ENCODE measurements around the gene TOP3B. TPM values are rescaled to one million over a fixed set of nuclear protein-coding genes. Genes with fewer than 3 reads are reported as not detected.

TOP3B gene
- total RNA-seq, 4 donors from 2014 or later, result 24.7 to 39.3 (median 29.3) TPM

- no peak for DNase-seq
- Histone ChIP-seq H3K27ac (peak overlapping the region in 1 of 3 donors; percentile 74), H3K36me3 (peaks cover 8 to 9% of the 10 kb centered on the region in 2 donors), H3K4me3 (replicated peaks in 1 of 3) (no peak overlapping the region), H3K9me3 (no peaks in the 10 kb centered on the region), H3K4me1 (peaks cover 10 to 61% of the 10 kb centered on the region in 2 donors), H3K27me3 (no peaks in the 10 kb centered on the region)
- TF ChIP-seq CTCF (IDR thresholded peaks at IDR 0.05), result no peak
- no peak for TF ChIP-seq POLR2A (IDR thresholded peaks at IDR 0.05)
- WGBS, 2 donors, result 76 to 82% methylated on average over 7 to 8 of the region's 8 CpGs
- intact Hi-C loops (cut with DNase I), result no loop called here
These were observed 34.2 kb downstream of the TOP3B start for GRCh38 chr22:21948390-21948789.

DNA sequence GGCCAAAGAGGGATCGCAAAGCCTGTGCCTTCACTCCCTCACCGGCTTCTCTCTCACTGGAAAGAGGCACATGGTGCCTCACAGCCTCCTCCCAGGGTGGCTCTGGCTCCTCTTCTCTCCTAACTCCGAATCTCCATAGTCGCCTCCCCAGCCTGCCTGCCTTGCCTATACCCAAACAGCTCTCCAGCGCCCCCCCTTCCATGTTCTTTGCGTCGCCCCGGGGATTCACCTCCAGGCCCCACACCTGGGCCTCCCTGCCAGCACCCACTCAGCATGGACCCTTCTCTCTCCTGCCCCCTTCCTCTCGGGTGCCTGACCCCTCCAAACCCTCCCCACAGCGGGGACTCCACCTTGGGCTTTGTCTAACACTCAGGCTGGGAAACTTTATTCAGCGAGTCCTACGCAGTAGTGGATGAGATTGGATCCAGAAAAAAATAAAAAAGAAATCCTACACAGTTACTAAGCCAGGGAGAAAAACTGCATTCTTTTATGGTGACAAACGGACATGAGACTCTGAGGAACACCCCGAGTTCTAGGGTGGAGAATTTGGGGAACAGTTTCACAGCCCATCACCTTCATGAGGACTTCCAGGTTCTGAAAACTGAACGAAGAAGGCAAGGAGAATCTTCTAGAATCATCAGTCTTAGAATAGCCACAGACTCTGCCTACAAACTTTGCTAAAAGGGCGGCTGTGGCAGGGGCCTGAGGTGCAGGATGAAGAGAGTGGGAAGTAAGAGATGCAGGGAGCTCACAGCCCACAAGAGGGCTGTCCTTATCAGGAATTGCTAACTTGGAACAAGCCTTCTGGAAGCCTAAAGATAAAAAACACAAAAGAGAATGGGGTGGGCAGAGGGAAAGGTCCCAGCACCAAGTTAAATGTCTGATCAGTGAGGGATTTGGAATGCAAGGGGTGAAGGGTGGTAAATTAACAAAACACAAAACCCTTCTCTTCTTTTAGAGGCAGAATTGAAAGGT is 35.3 kb downstream of the TOP3B start:
- H3K4me1 ChIP-seq, result peaks cover 10 to 70% of the 10 kb centered on the region in 2 donors
- no peaks in the 10 kb centered on the region for H3K9me3 ChIP-seq
- peak overlapping the region; percentile 15 to 74 (median 67) for H3K27ac ChIP-seq
- H3K4me3 ChIP-seq (replicated peaks in 1 of 3), result no peak overlapping the region
- intact Hi-C loops (cut with DNase I), result no loop called here
- H3K36me3 ChIP-seq, result peaks cover 8 to 9% of the 10 kb centered on the region in 2 donors
- no peaks in the 10 kb centered on the region for H3K27me3 ChIP-seq
- WGBS, 2 donors, result 66 to 68% methylated on average over 16 of the region's 16 CpGs
- TF ChIP-seq POLR2A (IDR thresholded peaks at IDR 0.05) (no peak), CTCF (IDR thresholded peaks at IDR 0.05) (peak in 2 of 6 experiments; percentile 12 to 33)
- no peak for DNase-seq

GRCh38 chr22:21946262-21946925 is 36.2 kb downstream of the TOP3B start:
- H3K4me1 ChIP-seq, result peaks cover 3 to 72% of the 10 kb centered on the region in 2 donors
- intact Hi-C loops (cut with DNase I), result no loop called here
- TF ChIP-seq CTCF (IDR thresholded peaks at IDR 0.05), result no peak
- TF ChIP-seq POLR2A (IDR thresholded peaks at IDR 0.05), result no peak
- H3K4me3 ChIP-seq (replicated peaks in 1 of 3), result no peak overlapping the region
- no peaks in the 10 kb centered on the region for H3K27me3 ChIP-seq
- H3K27ac ChIP-seq, result peak overlapping the region in 2 of 3 donors; percentile 67 to 74
- no peak for DNase-seq
- WGBS, 2 donors, result 85 to 89% methylated on average over 9 to 12 of the region's 12 CpGs
- H3K36me3 ChIP-seq, result peaks cover 8 to 9% of the 10 kb centered on the region in 2 donors
- no peaks in the 10 kb centered on the region for H3K9me3 ChIP-seq

DNA sequence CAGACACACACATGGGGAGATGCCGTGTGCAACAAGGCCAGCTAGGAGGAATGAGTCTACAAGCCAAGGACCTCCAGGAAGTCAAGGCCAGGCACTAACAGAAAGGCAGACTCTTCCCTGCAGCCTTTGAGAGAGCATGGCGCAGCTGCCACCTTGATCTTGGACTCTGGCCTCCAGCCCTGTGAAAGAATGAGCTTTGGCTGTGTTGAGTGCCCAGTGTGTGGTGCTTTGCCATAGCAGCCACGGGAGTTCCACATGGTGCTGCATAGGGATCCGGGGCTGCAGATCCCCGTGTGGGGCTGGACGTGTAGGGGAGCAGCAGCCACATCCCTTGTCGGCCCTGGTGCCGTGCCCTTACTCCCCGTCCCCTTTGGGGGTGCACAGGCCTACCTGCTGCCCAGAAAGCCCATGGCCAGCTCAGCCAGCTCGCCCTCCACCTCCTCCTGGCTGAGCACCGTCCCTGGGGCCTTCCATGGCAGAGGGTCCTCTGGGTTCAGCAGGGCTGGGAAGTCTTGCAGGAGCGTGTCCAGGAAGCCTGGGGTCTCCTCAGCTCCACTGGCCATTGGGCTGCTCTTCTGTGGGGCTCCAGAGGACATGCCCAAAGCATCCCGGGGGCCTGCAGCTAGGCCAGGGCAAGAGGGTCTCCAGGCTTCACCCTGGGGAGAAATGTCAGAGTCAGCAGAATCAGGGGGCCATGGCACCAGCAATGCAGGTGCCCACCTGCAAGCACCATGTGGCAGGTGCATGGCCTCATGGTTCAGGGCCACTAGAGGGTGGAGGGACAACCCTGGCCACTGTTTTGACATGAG is 36.9 kb downstream of the TOP3B start:
- DNase-seq, result no peak
- intact Hi-C loops (cut with DNase I), result no loop called here
- WGBS, 2 donors, result 92 to 95% methylated on average over 6 of the region's 13 CpGs
- Histone ChIP-seq H3K36me3 (peaks cover 8 to 9% of the 10 kb centered on the region in 2 donors), H3K27ac (peak overlapping the region in 1 of 3 donors; percentile 67), H3K9me3 (no peaks in the 10 kb centered on the region), H3K27me3 (no peaks in the 10 kb centered on the region), H3K4me1 (peaks cover 2 to 75% of the 10 kb centered on the region in 2 donors), H3K4me3 (replicated peaks in 1 of 3) (no peak overlapping the region)
- TF ChIP-seq CTCF (IDR thresholded peaks at IDR 0.05) (no peak), POLR2A (IDR thresholded peaks at IDR 0.05) (no peak)
